Thyroid gland (tissue), 4 donors: ENCODE data around the gene COL12A1.

ENCODE experiments used
- CTCF ChIP-seq, 6 experiments: fragments of 200-600 bp in 3 of 6; fragments of 450-650 bp in 3 of 6; sonication (generic) in 3 of 6; IDR thresholded peaks; one replicate each; pipeline ENCODE4 v1.5.1; 2016 to 2019; ENCODE audit warnings: antibody characterized with exemption in 6 of 6, mild to moderate bottlenecking in 2 of 6, inconsistent platforms in 1 of 6, moderate library complexity in 1 of 6
- POLR2A ChIP-seq, 2 donors: fragments of 450-650 bp; IDR thresholded peaks; one replicate each; pipeline ENCODE4 v1.6.1; 2017; ENCODE audit warnings: antibody characterized with exemption in 2 of 2, mild to moderate bottlenecking in 2 of 2, moderate library complexity in 1 of 2

GRCh38 chr6:75149240-75149639 is 56.6 kb downstream of the COL12A1 start:
- no peak for TF ChIP-seq CTCF (IDR thresholded peaks at IDR 0.05)
- TF ChIP-seq POLR2A (IDR thresholded peaks at IDR 0.05), result no peak
